Measurements from ENCODE around the gene STYX. TPM values are rescaled to one million over a fixed set of nuclear protein-coding genes. Genes with fewer than 3 reads are reported as not detected.

The STYX gene
- polyA plus RNA-seq, 1 of the 3 experiments (the other 2 are of a cell fraction), result 3.5 TPM

DNA sequence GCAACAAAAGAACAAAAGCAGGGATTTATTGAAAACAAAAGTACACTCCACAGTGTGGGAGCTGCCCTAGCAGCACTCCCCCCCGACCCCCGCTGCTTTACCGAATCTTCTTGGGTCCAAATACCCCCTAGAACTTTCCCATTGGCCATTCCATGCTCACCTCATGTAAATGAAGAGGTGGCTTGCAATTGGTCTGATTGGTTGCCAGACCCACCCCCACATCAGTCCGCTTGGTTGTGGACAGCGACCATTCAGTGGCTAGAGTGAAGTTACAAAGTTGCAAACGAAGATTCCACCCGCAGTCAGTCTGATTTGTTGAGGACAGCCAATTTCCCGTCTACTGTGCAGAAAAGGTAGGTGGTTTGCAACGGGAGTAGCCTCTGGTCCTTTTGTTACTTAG, 3.9 kb downstream of the STYX start:
- H3K27me3 ChIP-seq (ENCODE audit: insufficient read depth), result no peaks in the 10 kb centered on the region
- peaks cover 0 to 8% of the 10 kb centered on the region in 2 experiments for H3K36me3 ChIP-seq (replicated peaks in 1 of 2; ENCODE audit: control insufficient read depth in 1 of 2, insufficient read depth in 2 of 2, low read length in 1 of 2)
- CTCF ChIA-PET, result no interaction called here
- no peak overlapping the region for H3K27ac ChIP-seq (ENCODE audit: low read depth in 2 of 2, low read length in 1 of 2)
- no peak overlapping the region for H3K9ac ChIP-seq
- POLR2A ChIA-PET, result no interaction called here
- peaks cover 9% of the 10 kb centered on the region for H3F3A ChIP-seq (replicated peaks; ENCODE audit: insufficient read depth)
- no peaks in the 10 kb centered on the region for H3K9me2 ChIP-seq
- WGBS (ENCODE audit: low lambda C conversion rate), result 96% methylated on average over 9 of the region's 9 CpGs
- H2AFZ ChIP-seq (ENCODE audit: low read depth), result no peak overlapping the region
- no peak overlapping the region for H3K4me2 ChIP-seq
- no peaks in the 10 kb centered on the region; a peak in 2 of 4 replicates for H3K4me1 ChIP-seq (ENCODE audit: control insufficient read depth in 1 of 2, insufficient read depth in 2 of 2, low read depth in 1 of 2, low read length in 1 of 2)
- no peak for DNase-seq
- H3K79me2 ChIP-seq (ENCODE audit: insufficient read depth), result peaks cover 61% of the 10 kb centered on the region
- H3K4me3 ChIP-seq (ENCODE audit: low read depth in 2 of 2, low read length in 1 of 2), result no peak overlapping the region
- TF ChIP-seq CHD2 (IDR thresholded peaks at IDR 0.05; ENCODE audit: low read length, partially characterized antibody) (no peak), JUND (IDR thresholded peaks at IDR 0.05) (no peak), RFX5 (IDR thresholded peaks at IDR 0.05; ENCODE audit: low read length) (no peak), TAF1 (IDR thresholded peaks at IDR 0.05; ENCODE audit: borderline replicate concordance, low read depth, low read length) (no peak), SMC3 (IDR thresholded peaks at IDR 0.05; ENCODE audit: low read depth, low read length) (no peak), FOXM1 (IDR thresholded peaks at IDR 0.05; ENCODE audit: low read depth) (no peak), ELF1 (IDR thresholded peaks at IDR 0.05) (no peak), TEAD4 (IDR thresholded peaks at IDR 0.05; ENCODE audit: borderline replicate concordance, insufficient read depth) (no peak), NFIC (IDR thresholded peaks at IDR 0.05; ENCODE audit: borderline replicate concordance) (no peak), NRF1 (IDR thresholded peaks at IDR 0.05; ENCODE audit: low read depth, low read length) (no peak), POLR2AphosphoS5 (IDR thresholded peaks at IDR 0.05; ENCODE audit: low read depth, low read length) (no peak), GATA2 (CRISPR knock-in tag; IDR thresholded peaks at IDR 0.05) (no peak)
- TF ChIP-seq, protein P1, sequence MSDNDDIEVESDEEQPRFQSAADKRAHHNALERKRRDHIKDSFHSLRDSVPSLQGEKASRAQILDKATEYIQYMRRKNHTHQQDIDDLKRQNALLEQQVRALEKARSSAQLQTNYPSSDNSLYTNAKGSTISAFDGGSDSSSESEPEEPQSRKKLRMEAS (IDR thresholded peaks at IDR 0.05; ENCODE audit: low read depth), result no peak
- TF ChIP-seq, protein P2, sequence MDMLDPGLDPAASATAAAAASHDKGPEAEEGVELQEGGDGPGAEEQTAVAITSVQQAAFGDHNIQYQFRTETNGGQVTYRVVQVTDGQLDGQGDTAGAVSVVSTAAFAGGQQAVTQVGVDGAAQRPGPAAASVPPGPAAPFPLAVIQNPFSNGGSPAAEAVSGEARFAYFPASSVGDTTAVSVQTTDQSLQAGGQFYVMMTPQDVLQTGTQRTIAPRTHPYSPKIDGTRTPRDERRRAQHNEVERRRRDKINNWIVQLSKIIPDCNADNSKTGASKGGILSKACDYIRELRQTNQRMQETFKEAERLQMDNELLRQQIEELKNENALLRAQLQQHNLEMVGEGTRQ (IDR thresholded peaks at IDR 0.05; ENCODE audit: borderline replicate concordance, low read depth, low read length), result no peak
- TF ChIP-seq, protein P3, sequence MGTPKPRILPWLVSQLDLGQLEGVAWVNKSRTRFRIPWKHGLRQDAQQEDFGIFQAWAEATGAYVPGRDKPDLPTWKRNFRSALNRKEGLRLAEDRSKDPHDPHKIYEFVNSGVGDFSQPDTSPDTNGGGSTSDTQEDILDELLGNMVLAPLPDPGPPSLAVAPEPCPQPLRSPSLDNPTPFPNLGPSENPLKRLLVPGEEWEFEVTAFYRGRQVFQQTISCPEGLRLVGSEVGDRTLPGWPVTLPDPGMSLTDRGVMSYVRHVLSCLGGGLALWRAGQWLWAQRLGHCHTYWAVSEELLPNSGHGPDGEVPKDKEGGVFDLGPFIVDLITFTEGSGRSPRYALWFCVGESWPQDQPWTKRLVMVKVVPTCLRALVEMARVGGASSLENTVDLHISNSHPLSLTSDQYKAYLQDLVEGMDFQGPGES (IDR thresholded peaks at IDR 0.05; ENCODE audit: low read depth, low read length), result no peak
- TF ChIP-seq, protein P4, sequence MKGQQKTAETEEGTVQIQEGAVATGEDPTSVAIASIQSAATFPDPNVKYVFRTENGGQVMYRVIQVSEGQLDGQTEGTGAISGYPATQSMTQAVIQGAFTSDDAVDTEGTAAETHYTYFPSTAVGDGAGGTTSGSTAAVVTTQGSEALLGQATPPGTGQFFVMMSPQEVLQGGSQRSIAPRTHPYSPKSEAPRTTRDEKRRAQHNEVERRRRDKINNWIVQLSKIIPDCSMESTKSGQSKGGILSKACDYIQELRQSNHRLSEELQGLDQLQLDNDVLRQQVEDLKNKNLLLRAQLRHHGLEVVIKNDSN (IDR thresholded peaks at IDR 0.05; ENCODE audit: borderline replicate concordance, low read depth), result no peak
- H4K20me1 ChIP-seq (ENCODE audit: insufficient read depth), result no peaks in the 10 kb centered on the region
- no peaks in the 10 kb centered on the region for H3K9me3 ChIP-seq

All from SK-N-SH (cell line).